Fibroblast of skin of abdomen (primary cell): ENCODE data around the gene RNF112. TPM values are rescaled to one million over a fixed set of nuclear protein-coding genes. Genes with fewer than 3 reads are reported as not detected.

Source experiments
- DNase-seq: peaks from one replicate; pipeline ENCODE4 v3.0.0-alpha.2; 2013
- polyA plus RNA-seq, 2 experiments: library from polyadenylated mRNA; unstranded; fragments of 120-200 nt; gene quantifications; one replicate each; pipeline ENCODE4 v1.2.1, GENCODE V29; 2013; ENCODE audit not compliant: insufficient read length in 2 of 2

RNF112 gene, protein sequence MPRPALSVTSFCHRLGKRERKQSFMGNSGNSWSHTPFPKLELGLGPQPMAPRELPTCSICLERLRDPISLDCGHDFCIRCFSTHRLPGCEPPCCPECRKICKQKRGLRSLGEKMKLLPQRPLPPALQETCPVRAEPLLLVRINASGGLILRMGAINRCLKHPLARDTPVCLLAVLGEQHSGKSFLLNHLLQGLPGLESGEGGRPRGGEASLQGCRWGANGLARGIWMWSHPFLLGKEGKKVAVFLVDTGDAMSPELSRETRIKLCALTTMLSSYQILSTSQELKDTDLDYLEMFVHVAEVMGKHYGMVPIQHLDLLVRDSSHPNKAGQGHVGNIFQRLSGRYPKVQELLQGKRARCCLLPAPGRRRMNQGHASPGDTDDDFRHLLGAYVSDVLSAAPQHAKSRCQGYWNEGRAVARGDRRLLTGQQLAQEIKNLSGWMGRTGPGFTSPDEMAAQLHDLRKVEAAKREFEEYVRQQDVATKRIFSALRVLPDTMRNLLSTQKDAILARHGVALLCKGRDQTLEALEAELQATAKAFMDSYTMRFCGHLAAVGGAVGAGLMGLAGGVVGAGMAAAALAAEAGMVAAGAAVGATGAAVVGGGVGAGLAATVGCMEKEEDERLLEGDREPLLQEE
- polyA plus RNA-seq (2013, experiment 1 of 2; ENCODE audit: insufficient read length): 4.0 TPM
- polyA plus RNA-seq (2013, experiment 2 of 2; ENCODE audit: insufficient read length): 3.0 TPM

DNA sequence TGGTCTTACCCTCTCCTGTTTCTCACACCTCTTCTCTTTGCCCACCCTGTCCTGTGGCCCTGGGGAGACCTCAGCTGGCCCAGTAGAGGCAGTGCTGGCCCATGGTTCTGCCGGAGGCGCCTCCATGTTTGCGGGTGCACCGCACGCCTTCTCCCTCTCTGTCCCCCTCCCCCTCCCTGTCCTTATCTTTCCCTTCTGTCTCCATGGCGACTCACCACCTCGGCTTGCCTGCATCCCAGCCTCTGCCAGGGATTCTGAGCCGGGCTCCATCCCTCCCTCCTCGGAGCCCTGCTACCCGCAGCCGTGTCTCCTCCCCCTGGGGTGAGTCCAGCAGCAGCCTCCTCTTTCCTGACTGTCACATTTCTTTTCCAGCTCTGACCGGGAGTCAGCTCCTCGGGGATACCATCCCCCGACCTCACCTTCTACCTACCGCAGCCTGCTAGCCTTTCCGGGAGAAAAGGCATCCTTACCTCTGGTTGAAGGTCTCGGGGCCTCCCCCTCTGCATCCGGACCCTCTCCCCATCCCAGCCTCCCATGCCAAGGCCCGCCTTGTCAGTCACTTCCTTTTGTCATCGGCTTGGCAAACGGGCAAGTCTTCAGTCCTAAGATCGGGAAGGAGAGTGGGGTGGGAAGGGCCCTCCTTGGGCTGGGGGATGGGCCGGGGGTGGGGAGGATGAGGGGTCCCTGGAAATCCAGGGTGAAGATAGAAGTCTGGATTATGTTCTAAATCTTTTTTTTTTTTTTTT, at the start of gene RNF112:
Gene RNF112, plus strand, starts transcription at position 358 of the 746 bp plus-strand sequence. Its CDS starts 177 bp downstream, at position 535.
- peak; percentile 65 for DNase-seq

DNA sequence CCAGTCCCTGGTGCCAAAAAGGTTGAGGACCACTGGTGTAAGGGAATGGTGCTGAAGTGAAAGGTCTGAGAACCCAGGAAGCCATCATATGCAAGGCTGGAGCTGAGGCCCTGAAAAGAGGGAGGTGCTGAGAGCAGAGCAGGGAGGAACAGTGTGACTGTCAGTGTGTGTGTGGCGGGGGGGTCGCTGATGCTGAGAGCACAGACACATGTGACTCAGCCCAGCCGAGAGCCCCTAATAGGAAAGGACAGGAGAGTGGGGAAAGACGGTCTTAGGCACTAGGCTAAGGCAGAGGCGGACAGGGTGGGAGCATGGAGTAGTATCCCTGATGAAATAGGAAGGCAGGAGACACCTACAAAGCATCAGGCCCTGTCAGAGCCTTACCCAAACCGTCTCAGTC, 49.7 kb upstream of the RNF112 start:
- DNase-seq: no peak

DNA sequence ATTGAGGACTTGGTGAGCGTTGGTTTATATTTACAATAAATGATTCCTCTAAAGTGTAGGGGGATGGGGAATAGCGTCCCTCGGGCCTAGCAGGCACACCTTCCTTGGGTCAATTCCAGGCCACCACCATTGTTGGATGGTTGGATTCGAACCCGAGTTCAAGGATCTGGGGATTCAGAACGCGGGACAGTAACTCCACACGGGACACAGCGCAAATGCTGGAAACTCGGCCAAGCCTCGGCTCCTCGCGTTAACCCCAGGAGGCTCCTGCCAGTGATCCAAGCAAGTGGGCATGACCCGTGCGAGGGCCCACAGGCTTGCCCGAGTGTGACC, 49.1 kb upstream of the RNF112 start:
- DNase-seq: no peak

DNA sequence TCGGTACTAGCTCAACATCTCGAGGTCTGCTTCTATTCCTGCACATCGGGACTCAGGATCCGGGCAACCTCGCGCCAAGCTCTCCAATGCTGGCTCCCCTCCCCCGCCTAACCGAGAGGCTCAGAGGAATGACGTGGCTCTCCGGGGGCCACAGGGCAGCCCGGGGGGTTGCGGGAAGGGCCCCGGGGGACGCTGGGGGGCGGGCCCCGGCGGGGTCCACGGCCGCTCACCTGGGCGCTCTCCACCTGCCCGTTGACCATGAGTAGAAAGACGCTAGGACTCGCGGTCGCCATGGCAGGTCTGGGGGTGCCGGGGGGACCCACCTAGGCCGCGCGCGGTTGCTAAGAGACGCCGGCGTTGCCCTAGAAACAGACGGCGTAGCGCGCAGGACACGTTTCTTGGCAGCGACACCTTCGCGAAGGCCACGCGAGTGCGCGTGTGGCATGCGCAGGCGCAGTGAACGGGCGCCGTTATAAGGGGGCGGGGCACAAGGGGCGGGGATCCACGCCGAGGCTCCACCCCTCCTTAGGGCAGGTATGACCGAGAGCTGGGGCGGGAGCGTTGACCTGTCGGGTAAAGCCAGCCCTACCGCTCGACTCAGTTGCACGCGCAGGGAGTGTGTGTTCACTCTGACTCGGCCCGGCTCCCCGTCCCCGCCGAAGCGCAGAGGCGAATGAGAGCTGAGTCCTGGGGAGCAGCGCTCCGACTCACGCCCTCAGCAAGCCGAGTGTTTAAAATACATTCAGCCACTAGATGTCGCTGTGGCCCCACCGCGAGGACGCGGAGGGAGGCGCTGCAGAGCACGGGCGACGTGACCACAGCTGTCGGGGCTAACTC, 48.5 kb upstream of the RNF112 start, which contains the start of gene B9D1:
Gene B9D1, minus strand, starts transcription at position 447 of the 837 bp plus-strand sequence. Its CDS starts 154 bp downstream, at position 293.
- DNase-seq: peak; percentile 91

DNA sequence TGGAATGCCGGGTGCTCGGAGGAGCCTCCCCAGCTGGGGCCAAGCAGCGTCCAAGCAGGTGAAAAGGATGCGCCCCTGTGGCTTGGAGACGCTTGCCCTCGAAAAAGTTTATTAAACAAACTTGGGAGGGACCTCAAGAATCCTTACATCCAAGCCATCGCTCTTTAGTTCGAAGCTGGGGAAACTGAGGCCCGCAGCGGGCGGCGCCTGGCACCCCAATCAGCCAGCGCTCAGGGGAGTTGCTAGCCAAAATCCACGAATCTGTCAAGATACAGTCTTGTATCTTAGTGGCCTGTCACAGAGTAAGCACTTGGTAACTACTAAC, 48.0 kb upstream of the RNF112 start:
- no peak for DNase-seq

DNA sequence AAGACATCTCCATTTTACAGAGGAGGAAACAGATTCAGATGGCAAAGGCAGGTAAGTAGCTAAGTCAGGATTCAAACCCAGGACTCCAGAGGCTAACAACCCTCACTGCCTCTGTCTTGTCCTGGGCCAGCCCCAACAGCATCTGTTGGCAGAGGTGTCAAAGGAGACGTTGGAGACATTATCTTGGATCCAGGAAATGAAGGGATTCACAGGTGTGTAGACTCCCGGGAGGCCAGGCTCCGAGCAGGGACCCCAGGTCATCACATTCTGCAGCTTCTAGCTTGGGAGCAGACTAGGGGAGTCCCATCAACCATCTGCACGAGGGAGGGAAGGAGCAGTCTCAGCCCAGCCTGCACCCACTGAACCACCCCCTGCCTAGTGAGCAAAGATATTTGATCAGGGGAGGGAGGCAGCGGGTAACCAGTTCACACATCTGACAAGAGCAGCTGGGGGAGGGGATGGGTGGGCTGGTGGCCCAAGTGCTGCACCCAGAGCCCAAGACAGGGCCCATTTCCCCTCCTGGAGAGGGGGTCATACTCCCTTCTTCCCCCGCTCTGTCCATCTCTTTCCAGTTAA, 47.5 kb upstream of the RNF112 start:
- DNase-seq: no peak

DNA sequence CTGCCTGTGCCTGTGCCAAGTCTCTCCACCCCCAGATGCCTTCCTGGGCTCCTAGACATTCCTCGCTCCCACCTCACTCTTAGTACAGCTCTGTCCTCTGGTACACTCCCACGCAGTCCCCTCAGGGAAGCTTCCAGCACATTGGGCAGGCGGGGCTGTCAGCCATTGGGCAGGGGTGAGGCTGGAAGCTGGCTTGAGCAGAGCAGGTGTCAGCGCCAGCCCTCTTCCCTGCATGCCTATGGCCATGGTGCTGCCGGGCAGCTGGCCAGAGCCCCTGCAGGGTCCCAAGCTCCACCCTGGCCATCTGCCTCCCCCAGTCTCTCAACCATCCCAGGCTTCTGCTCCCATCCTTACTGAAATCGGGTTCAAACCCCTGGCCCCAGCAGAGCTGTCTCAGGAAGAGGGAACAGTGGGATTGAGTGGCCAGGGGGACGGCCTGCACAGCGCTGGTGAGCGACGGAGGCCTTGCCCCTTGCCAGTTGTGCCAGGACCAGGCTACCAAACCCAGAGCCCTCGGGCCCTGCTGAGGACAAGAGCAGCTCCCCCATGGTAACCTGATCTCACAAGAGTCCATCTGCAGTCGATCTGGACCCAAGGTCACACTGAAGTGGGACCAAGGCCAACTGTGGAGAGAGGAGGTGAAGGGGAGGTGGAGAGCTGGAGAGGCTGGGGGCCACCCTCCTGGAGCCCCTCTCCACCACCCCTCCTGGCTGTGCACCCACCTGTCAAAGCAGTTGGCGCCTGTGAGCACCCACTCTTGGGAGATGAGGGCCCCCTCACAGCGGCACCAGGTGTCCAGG, 46.1 kb upstream of the RNF112 start:
- no peak for DNase-seq

DNA sequence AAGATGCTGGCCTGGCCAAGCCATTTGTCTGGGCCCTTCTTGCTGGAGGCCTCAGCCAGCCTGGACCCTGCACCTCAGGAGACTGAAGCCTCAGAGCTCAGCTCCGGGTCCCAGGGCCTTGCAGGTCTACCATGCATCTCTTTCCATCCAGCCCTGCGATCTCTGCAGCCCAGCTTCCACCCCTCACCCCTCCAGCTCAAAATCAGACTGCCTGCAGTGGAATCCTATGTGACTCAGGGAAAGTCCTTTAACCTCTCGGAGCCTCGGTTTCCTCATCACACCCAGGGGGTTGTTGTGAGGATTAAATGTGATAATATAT, 45.6 kb upstream of the RNF112 start:
- no peak for DNase-seq

DNA sequence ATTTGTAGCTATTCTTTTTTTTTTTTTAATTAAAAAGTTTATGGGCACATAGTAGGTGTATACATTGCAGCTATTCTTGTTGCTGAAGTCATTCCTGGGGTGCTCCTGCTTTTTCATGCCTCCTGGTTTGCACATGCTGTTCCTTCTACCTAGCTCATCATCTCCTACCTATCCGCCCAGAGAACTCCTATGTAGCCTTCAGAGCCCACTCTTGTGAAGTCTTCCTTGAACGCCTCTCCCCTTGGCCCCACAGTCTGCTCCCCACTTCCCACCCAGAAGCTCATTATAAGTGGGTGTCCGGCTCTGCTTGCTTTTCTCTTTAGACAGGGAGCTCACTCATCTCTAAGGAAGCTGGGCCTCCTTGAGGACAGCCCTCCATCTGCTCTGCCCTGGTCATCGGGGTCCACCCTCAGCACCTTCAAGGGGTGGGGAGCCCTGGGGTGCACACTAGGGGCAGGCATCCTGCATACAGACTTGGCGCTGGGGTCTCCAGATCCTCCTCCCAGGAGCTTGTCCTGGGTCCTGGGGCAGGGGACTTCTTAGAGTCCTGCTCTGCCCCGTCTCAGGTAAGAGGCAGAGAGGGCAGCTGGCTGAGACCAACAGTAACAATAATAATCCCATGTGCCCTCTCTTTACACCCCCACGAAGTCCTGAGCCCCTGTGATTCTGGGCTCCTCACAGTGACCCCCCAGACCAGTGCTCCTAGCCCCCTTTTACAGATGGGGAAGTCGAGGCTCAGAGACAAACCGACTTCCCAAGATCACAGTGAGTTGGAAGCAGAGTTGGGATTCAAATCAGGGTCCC, 45.0 kb upstream of the RNF112 start:
- DNase-seq: no peak

DNA sequence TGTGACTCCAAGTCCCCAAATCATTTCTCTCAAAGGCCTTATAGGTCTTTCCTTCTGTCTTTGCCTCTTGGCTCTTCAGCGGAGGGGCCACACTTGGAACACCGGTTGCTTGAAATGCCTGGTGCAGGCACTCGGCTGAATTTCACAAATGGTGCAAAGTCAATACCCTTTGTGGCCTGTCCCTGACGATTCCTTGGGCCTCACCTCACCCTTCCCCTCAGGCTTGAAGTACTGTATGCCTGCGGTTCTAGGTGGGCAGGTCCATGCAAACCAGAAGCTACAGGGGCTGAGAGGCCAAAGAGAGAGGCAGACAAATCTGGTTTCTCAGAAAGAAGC, 44.4 kb upstream of the RNF112 start:
- no peak for DNase-seq

DNA sequence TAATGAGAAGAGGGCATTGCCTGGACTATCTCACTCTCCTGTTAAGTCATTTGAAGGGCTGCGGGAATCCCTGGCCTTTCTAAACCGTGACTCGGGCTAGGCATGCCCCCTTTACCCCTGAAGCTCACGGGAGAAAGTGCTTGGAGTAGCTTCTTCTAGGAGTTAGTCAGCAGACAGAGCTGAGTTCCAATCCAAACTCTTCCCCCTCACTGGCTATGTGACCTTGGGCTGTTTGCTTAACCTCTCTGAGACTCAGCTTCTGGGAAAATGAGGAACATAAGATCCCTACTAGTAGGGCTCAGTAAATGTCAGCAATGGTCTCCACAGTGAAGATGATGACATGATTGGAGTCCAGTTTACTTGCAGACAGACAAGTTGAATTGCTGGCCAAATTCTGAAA, 42.8 kb upstream of the RNF112 start:
- no peak for DNase-seq

DNA sequence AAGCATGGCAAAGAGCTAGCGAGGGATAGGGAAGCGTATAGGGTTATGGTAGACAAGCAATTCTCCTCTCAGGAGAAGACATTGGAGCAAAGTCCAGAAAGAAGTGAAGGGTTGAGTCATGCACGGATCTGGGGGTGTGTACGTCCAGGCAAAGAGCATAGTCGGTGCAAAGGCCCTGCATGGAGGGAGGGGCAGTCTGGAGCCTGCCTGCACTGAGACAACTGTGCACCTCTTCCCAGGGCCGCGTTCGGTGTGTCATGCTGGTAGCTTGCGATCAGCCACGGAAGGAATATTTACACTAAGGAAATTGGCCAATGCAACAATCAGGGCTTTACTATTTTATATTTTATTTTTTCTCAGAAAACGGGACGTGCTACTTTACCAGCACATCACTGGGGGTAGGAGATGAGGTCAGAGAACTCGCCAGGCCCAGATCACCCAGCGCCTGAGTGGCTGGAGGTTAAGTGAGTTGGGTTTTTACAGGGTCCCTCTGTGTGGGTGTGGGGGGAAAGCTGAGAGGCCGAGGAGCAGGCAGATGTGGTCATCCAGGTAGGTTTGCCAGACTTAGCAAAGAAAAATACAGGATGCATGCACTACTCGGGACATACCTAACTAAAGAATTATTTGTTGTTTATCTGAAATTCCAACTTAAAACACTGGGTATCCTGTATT, 41.8 kb upstream of the RNF112 start:
- DNase-seq: no peak

DNA sequence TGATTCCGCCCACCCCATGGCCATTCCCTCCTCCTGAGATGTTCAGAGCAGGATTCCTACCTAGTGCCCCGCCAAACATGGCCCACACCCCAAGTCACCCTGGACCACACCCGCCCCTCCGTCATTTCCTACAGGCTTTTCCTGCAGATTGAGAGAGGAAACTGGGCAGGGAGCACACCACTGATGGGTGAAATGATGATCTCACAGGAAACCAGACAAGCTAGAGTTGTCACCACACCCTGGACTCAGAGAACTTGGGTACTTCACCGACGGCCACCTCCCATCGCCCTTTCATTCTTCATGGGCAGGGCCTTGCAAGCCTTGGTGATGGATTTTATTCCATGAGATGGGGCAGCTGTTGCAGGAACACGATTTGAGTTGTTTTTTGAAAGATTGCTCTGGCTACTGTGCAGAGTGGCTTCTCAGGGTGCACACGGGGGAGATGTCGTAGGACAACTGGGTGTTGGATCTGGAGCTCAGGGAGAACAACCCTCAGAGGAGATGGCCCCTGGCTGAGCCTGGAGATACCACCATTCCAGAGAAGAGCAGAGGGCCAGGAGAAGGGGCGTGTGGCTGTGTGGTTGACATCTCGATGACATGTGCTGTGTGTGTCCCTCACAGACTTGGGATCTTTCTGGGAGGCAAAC, 41.1 kb upstream of the RNF112 start:
- DNase-seq: no peak

DNA sequence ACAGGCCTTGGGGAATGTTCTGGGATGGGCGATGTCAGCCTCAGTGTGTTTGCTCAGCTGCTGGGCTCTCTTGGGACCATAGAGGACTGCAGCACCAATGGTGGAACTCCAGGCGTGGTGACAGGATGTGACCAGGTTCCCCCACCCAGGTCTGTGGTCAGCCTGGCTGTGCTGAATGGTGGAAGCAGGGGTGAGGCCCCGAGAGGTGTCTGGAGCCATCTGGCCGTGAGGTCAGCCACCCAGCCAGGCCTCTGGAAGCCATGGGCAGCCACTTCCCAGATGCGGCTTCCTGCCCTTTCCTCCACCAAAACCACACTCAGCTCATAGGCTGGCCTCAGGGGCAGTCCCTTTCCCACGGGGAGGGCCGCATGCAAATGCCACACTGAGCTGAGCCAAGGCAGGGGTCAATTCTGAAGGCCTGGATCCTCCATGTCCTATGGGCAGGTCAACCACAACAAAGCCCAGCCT, 40.5 kb upstream of the RNF112 start:
- no peak for DNase-seq

DNA sequence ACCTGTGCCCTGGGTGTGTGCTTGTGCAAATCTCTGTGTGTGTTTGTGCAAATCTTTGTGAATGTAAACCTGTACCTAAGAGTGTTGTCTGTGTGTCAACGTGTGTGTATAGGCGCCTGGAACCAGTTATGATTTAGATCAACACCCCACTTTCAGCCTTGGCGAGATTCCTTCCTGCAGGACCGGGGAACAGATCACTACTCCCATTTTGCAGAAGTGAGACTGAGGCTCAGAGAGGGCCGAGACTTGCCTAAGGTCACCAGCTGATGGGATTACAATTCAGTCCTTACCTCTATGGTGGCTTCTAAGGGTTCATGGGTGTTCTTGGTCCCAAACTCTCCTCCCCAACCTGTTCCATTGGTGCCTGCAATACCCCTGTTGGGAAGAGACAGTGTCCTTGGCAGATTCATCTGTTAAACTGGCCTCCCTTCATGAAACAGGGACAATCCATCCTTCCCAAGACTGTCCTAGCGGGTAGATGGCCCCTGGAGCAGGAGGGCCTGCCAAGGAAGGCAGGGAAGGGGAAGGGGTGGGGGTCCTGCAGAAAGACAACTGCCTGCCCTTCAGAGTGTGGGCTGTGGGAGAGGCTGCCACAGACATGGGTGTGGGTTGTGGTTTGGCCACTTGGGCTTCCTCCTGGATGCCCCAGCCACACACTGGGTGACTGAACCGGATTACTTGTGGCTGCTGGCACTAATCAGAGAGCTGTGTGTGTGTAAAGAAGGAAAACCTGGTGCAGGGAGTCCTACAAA, 39.6 kb upstream of the RNF112 start:
- DNase-seq: no peak

DNA sequence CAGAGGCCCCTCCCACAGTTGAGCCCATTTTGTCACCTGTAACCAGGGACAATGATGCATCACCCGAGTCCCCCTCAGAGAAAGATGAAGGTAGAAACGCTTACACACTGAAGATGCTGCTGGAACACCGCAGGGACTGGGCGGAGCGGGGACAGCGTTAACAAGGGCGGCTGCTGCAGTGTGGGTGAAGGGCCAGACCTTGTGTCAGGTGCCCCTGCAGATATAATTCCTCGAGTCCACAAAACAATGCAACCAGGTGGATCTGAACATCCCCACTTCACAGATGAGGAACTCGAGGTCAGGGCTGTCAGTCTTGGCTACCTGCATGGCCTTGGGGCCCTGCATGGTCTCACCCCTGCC, 39.0 kb upstream of the RNF112 start:
- no peak for DNase-seq

DNA sequence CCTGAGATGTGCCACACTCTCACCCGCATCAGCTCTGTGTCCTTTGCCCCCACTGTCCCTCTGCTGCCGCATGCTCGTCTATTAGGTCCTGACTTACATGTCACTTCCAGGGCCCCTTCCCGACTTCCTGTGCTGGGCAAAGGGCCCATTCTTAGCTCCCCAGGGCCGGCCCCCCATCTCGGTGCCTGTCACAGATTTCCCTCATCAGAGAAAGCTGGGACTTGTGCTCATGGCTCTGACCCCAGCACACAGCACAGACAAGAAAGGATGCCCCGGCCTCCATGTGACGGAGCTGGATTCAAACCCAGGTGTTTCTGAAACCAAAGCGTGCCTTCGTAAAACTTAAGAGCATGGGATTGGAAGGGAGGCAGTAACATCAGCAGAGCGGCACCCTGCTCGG, 38.6 kb upstream of the RNF112 start:
- no peak for DNase-seq

DNA sequence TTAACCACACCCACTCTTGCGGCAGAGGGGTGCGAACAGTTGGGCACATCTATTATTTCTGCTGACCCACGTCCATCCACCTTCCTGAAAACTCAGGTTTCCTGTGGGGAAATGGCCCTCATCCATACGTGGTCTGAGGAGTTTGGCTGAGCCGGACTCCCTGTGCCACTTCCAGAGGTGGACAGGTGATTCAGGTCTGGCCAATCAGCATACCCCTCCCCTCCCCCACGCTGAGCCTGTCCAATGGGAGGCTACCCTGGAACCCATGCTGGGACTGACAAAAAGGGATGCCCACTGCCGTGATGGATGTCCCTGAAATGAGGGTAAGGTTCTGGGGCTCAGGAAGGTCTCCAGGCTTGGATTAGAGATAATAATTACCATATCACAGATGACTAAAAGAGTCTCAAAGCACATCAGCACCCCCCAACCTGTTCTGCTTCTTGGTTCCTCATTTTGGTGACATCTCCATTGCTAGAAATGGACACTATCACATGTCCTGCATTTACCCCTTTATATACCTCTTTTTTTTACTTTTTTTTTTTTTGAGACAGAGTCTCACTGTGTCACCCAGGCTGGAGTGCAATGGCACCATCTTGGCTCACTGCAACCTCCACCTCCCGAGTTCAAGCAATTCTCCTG, 38.0 kb upstream of the RNF112 start:
- DNase-seq: no peak
